Cardiac fibroblast (primary cell): ENCODE results near the gene LRRC71.

ENCODE experiments used
- DNase-seq, 2 donors: peaks; one replicate each; pipeline versions ENCODE4 v3.0.0 to v3.0.0-alpha.2; 2010; ENCODE audit warnings: low read depth in 2 of 2
- H3K4me3 ChIP-seq, 2 donors: replicated peaks in 1 of 2; 1 replicate in 1 of 2; 2 replicates in 1 of 2; pipeline ENCODE4 v1.5.1; 2011; ENCODE audit warnings: low read depth in 2 of 2, low read length in 2 of 2, mild to moderate bottlenecking in 2 of 2, moderate library complexity in 1 of 2
- TF ChIP-seq, protein P1 (sequence below): IDR thresholded peaks from one replicate; pipeline ENCODE4 v1.5.1; 2011; ENCODE audit warnings: low read depth, mild to moderate bottlenecking, low read length, inconsistent platforms

Gene LRRC71

DNA sequence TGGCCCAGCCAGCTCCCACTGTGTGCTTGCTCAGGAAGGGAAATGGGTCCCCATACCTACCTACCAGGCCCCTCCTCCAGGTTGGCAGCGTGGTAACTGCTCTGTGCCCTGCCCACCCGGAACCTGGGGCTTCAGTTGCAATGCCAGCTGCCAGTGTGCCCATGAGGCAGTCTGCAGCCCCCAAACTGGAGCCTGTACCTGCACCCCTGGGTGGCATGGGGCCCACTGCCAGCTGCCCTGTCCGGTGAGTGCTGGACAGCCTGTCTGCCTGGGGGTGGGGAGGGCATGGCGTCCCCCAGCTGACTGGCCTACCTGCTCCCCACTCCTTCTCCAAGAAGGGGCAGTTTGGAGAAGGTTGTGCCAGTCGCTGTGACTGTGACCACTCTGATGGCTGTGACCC, 10.8 kb upstream of the LRRC71 start:
- no peak overlapping the region for H3K4me3 ChIP-seq
- TF ChIP-seq, protein P1, sequence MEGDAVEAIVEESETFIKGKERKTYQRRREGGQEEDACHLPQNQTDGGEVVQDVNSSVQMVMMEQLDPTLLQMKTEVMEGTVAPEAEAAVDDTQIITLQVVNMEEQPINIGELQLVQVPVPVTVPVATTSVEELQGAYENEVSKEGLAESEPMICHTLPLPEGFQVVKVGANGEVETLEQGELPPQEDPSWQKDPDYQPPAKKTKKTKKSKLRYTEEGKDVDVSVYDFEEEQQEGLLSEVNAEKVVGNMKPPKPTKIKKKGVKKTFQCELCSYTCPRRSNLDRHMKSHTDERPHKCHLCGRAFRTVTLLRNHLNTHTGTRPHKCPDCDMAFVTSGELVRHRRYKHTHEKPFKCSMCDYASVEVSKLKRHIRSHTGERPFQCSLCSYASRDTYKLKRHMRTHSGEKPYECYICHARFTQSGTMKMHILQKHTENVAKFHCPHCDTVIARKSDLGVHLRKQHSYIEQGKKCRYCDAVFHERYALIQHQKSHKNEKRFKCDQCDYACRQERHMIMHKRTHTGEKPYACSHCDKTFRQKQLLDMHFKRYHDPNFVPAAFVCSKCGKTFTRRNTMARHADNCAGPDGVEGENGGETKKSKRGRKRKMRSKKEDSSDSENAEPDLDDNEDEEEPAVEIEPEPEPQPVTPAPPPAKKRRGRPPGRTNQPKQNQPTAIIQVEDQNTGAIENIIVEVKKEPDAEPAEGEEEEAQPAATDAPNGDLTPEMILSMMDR: no peak
- DNase-seq: no peak

DNA sequence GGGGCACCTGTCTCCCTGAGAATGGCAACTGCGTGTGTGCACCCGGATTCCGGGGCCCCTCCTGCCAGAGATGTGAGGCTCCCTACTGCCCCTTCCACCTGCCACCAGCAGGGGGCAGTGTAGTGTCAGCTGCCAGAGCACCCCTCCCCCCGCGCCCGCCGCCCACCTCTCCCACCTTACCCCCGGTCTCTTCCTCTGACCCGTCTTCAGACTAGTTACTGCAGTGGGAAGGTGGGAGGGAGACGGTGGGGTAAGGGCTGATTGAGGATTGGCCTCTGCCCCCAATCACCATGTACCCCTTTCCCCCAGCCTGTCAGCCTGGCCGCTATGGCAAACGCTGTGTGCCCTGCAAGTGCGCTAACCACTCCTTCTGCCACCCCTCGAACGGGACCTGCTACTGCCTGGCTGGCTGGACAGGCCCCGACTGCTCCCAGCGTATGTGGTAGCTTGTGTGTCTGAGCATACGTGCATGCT, 10.1 kb upstream of the LRRC71 start:
- DNase-seq: peak in 1 of 2 donors; percentile 26
- H3K4me3 ChIP-seq: no peak overlapping the region
- TF ChIP-seq, protein P1: peak; percentile 82

DNA sequence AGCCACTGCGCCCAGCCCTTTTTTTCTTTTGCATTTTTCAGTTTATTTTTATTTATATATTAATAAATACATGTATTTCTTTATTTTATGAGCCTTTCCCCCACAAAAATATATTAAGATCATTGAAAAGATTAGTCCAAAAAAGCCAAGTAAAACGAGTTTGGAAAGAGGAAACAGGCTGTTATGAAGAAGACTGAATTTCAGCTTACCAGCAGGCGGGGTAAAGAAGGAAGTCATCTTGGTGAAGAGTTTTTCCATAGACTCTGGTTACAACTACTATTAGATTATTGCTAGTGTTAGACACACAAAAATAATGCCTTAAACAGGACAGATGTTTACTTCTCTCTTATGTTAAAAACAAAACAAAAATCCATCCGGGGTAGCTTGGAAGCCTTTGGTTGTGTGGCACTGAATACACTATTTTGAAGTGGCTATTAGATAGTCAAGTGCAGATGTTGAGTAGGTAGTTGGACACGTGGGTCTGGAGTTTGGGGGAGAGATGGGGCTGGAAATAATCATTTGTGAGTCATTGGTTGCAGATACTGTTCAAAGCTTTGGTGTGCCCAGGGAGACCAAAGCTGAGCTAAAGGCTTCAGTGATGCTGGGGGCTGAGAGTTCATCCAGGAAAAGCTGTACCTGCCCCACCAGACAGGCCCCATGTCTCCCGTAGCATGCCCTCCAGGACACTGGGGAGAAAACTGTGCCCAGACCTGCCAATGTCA, 8.7 kb upstream of the LRRC71 start:
- no peak for DNase-seq
- H3K4me3 ChIP-seq: no peak overlapping the region
- TF ChIP-seq, protein P1: no peak

DNA sequence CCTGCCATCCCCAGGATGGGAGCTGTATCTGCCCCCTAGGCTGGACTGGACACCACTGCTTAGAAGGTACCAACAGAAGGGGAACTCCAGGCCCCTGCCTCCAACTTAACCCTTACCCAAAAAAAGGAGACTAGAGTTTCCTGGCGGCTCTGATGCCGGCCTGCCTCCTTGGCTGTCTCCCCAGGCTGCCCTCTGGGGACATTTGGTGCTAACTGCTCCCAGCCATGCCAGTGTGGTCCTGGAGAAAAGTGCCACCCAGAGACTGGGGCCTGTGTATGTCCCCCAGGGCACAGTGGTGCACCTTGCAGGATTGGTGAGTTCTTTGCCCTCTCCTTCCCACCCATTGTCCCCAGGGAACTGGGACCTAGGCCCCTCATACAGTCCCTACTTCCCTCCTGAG, 8.1 kb upstream of the LRRC71 start:
- H3K4me3 ChIP-seq: no peak overlapping the region
- no peak for DNase-seq
- TF ChIP-seq, protein P1: no peak

DNA sequence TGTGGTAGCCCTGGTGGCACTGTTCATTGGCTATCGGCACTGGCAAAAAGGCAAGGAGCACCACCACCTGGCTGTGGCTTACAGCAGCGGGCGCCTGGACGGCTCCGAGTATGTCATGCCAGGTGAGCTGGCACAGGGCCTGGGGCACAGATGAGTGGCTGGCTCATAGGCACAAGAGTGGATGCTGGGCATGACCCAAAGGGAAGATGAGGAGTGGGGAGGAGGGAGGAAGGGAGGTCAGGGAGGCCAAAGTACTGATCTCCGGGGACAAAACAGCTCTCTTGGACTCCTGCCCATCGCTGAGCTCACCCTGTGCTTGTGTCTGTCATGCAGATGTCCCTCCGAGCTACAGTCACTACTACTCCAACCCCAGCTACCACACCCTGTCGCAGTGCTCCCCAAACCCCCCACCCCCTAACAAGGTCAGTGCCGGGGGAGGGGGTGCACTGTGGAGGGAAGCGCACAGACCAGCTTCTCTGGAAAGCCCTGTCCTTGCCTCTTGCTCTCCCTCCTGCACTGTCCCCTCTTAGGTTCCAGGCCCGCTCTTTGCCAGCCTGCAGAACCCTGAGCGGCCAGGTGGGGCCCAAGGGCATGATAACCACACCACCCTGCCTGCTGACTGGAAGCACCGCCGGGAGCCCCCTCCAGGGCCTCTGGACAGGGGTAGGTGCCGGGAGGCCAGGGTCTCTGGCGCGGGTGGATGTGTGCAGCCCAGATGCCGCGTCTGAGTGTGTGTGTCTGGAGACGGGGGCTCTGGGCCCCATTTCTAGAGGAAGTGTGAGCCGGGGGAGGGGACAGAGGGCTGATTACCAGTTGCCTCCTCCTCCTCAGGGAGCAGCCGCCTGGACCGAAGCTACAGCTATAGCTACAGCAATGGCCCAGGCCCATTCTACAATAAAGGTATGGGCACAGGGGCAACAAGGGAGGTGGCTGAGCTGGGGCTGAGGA, 7.3 kb upstream of the LRRC71 start:
- DNase-seq: no peak
- no peak overlapping the region for H3K4me3 ChIP-seq

DNA sequence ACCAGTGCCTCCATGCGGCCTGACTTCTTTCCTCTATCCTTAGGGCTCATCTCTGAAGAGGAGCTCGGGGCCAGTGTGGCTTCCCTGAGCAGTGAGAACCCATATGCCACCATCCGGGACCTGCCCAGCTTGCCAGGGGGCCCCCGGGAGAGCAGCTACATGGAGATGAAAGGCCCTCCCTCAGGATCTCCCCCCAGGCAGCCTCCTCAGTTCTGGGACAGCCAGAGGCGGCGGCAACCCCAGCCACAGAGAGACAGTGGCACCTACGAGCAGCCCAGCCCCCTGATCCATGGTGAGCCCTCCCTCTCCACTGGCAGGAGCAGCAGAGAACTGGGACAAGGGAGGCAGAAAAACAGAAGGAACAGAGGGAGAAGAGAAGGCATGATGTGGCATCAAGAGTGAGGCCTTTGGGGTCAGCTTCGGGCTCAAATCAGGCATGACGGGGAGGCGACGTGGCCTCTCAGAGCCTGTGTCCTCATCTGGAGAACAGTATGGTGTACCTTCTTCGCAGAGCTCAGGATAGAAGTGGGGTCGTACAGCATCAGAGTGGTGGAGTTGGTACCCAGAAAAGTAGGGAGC, 6.5 kb upstream of the LRRC71 start:
- no peak for DNase-seq
- H3K4me3 ChIP-seq: no peak overlapping the region
- TF ChIP-seq, protein P1: no peak

More for the DNA sequence above, 7.3 kb upstream of the LRRC71 start:
- TF ChIP-seq, protein P1: no peak
